Sigmoid colon (tissue), 4 donors: ENCODE results near the gene PAPPA.

ENCODE experiments used
- CTCF ChIP-seq, 4 experiments: fragments of 450-650 bp in 3 of 4; fragments of 200-600 bp in 1 of 4; IDR thresholded peaks; one replicate each; pipeline ENCODE4 v1.5.1; 2016 to 2019; ENCODE audit warnings: antibody characterized with exemption in 4 of 4, mild to moderate bottlenecking in 3 of 4, moderate library complexity in 2 of 4
- EP300 ChIP-seq, 4 donors: sonication (generic); formaldehyde crosslinking; IDR thresholded peaks; one replicate each; pipeline ENCODE4 v1.6.1; 2017; ENCODE audit warnings: antibody characterized with exemption in 4 of 4
- POLR2A ChIP-seq, 2 donors: fragments of 450-650 bp; IDR thresholded peaks; one replicate each; pipeline ENCODE4 v1.6.1; 2016; ENCODE audit warnings: antibody characterized with exemption in 2 of 2, mild to moderate bottlenecking in 2 of 2, moderate library complexity in 2 of 2
- POLR2AphosphoS5 ChIP-seq, 4 donors: sonication (generic); formaldehyde crosslinking; IDR thresholded peaks; one replicate each; pipeline ENCODE4 v1.6.1; 2017; ENCODE audit warnings: antibody characterized with exemption in 4 of 4

- TF ChIP-seq CTCF (IDR thresholded peaks at IDR 0.05) (no peak), POLR2A (IDR thresholded peaks at IDR 0.05) (no peak), POLR2AphosphoS5 (IDR thresholded peaks at IDR 0.05) (no peak), EP300 (IDR thresholded peaks at IDR 0.05) (no peak)
These were observed 122.0 kb downstream of the PAPPA start for GRCh38 chr9:116275418-116276195.
